Stimulated activated CD4-positive, alpha-beta T cell treated with anti-CD3 and anti-CD28 coated beads, TNF-alpha, amount 100 ng/mL, for 48 hours (primary cell): ENCODE measurements around the gene KIF21B.

ENCODE experiments used
- DNase-seq, 3 donors: peaks; one replicate each; pipeline ENCODE4 v3.0.0-alpha.2; 2020; ENCODE audit warnings: low read depth in 3 of 3

Gene KIF21B

DNA sequence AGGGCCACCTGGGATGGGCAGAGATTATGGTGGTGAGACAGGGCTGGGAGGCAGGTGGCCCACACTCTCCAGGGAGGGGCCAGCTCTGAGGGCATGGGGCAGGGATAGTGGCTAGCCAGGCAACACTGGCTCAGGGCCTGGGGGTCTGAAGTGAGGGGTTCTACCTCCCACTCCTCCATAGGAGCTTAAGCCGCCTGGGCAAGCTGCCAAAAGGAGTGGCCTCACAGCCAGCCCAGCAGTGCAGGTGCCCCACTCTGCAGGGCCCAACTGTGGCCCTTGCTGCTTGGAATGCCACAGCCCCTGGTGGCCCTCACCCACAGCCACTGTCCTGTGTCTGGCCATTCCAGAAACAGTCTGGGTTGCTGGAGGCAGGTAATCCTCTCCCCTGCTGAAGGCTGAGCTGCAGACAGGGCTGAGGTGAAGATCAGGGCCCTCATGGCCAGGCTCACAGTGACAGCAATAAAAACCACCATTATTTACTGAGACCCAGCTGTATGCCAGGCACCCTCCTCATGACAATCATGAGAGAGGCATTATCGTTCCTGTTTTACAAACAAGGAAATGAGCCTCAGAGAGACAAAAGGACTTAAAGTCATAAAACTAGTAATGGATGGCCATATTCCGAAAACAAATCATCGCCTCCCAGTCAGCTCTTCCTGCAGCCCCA is 31.0 kb downstream of the KIF21B start:
- no peak for DNase-seq

DNA sequence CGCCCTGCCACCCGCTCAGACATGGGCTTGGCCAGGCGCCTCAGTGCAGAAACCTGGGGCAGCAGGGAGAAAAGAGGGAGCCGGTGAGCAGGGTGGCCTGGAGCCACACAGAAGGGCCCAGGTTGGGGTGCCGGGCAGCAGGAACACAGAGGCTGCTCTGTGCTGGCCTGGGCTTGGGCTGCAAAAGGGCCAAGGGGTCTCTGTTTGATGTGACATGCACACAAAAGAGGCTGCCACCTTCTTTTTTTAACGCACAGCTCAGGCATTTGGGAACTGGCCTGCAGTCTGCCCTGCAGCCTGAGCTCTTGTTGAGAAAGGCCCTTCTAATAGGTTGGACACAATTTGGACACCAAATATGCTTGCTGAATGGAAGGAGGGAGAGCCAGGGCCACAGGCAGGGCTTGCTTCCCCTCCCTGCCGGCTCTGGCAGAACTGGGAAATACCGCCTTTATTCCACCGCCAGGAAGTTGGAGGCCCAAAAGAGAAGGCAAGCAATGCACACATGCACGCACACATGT is 32.4 kb downstream of the KIF21B start:
- DNase-seq, result no peak

GRCh38 chr1:200990114-200990513 is 33.4 kb downstream of the KIF21B start:
- no peak for DNase-seq

DNA sequence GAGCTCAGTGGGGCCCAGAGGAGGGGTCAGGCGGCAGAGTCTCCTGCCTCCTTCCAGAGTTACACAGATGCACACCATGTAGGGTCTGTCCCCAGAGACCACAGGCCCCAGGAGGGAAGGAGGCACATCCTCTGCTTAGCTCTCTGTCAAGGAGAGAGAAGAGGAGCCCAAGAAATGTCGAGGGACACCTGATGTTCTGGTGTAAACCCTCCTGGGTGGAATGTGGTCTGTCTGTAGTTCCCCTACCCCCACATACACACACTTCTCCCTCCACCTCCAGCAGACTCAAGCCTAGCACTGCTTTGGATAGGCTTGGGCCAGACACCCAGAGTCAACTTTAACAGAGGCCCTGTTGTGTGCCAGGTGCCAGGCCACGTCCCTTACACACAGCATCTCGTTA is 34.2 kb downstream of the KIF21B start:
- DNase-seq, result no peak

- DNase-seq, result no peak
Measured at GRCh38 chr1:200988693-200989092, 34.8 kb downstream of the KIF21B start.

DNA sequence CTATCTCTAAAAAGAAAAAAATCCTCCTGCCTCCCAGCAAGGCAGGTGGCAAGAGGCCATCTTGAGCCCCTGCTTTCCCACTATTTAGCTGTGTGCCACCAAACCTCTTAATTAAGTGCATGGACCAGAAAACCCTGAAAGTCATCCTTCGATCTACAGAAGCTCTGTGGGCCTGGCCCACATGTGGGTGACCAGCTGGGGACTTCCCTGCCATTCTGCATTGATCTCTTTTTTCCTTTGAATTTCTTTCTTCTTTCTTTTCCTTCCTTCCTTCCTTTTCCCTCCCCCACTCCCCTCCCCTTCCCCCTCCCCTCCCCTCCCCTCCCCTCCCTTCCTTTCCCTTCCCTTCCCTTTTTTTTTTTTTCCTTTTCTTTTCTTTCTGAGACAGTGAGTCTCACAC is 38.0 kb downstream of the KIF21B start:
- DNase-seq, result no peak

- DNase-seq, result no peak
Measured at GRCh38 chr1:200983035-200983561, 40.4 kb downstream of the KIF21B start.

- DNase-seq, result no peak
Measured at GRCh38 chr1:200982071-200982945, 41.2 kb downstream of the KIF21B start.

- no peak for DNase-seq
Measured at GRCh38 chr1:200981278-200981677, 42.2 kb downstream of the KIF21B start.

DNA sequence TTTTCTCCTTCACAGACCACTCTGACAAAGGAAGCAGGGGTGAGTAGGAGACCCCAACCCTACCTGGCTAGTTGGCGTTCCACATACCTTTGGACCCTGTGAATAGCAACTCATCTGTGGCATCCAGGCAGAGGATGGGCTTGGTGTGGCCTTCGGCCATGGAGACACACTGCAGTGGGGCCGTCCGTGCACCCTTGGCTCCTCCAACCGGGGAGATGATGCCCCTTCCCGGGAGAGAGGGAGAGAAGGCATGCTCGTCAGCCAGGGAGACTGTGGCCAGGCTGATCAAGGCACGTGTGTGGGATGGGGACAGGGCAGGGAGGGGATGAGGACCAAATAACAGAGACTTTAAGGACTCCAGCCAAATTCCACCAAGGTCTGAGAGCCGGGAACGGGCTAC is 42.6 kb downstream of the KIF21B start:
- DNase-seq, result no peak

DNA sequence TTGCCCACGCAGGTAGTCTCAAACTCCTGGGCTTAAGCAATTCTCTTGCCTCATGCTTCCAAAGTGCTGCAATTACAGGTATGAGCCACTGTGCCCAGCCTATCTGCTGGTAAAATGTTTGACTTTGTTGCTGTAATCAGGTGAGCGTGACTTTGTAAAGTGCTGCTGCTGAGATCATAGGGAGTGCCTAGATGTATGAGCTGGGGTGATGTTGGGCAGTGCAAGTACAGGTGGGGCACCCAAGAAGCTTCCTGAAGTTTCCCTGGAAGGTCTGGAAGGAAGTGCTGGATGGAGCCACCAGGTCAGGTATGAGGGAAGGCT is 43.1 kb downstream of the KIF21B start:
- DNase-seq, result no peak

DNA sequence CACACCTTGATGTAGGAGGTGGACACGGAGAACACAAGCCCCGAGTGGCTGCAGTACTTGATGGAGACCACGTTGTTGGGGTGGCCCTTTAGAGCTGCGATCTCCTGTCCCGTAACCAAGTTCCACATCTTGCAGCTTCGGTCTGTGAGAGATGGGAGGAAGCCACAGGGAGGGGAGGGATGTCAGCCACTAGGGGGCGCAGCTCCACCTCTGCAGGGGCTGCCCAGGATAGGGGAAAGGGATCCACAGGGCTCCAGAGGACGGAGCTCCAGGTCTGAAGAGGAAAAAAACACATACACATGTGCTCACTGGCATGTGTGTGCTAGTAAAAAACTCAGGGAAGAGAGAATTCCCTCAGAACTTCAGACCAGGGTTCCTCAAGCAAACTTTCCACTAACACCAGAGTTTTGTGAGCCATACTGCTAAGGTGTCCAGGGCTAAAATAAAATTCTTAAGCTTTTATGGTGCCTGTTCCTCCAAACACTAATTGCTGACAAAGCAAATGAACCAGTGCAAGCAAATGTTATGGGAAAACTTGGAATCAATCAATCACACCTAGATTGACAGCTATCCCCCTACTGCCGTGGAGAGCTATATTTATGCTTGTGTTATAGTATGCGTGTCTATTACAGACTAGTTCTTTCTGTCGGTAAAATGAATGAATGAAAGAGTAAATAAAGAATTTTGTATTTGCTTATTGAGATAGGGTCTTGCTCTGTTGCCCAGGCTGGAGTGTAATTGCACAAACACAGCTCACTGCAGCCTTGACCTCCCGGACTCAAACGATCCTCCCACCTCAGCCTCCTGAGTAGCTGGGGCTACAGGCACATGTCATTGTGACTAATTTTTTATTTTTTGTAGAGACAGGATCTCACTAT is 43.7 kb downstream of the KIF21B start:
- peak; percentile 47 to 76 (median 57) for DNase-seq

GRCh38 chr1:200977071-200977754 is 46.3 kb downstream of the KIF21B start:
- DNase-seq, result no peak

DNA sequence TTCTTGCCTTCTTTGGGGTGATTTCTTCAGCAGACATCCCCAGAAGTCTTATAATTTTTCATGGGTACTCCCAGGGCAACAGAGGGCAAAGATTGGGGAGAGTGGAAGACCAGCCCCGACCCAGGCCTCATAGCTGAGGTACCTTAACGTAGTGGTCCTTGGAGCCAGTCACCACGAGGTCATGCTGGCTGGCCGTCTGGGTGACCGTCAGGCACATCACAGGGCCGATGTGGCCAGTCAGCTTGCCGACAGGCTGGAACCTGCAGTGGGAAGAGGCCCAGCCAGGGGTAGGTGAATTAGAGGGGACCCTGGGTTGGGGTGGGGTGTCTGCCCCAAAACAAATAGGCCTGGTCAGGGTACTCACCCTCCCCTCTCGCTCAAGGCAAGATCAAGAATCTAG is 46.9 kb downstream of the KIF21B start:
- DNase-seq, result no peak

- DNase-seq, result no peak
Measured at GRCh38 chr1:200975458-200975857, 48.1 kb downstream of the KIF21B start.

DNA sequence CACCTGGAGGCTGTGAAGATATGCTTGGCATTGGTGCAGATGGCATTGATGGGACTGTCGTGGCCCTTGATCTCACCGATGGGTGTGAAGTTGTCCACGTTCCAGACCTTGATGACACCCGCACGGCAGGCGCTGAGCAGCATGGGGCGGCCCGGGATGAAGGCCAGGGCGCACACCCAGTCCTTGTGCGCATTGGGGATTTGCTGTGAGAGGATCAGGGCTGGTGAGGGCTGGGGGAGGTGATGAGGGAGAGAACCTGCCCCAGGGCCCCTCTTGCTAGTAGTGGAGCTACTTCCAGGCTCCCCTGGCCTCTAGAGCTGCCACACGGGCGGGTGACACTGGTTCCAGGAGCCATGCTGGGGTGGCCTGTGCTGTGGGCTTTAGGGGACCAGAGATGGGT is 48.8 kb downstream of the KIF21B start:
- no peak for DNase-seq

GRCh38 chr1:200973937-200974657 is 49.4 kb downstream of the KIF21B start:
- DNase-seq, result no peak

- DNase-seq, result no peak
Measured at GRCh38 chr1:200972985-200973742, 50.4 kb downstream of the KIF21B start.

- DNase-seq, result peak; percentile 27 to 41 (median 33)
Measured at GRCh38 chr1:200971955-200972711, 51.4 kb downstream of the KIF21B start.
